Stimulated activated CD4-positive, alpha-beta T cell treated with anti-CD3 and anti-CD28 coated beads, TNF-alpha, amount 100 ng/mL, for 4 hours (primary cell): Measurements from ENCODE around the gene UCP2.
A peak's percentile ranks its signal among the peaks of the same experiment; 100 is the strongest.
"Not testable (repeated sequence)": the region's sequence is repeated elsewhere in the genome, so short reads cannot be mapped to it uniquely, and the experiment has no call there.

Experiments used
- DNase-seq, 3 experiments: peaks; one replicate each; pipeline ENCODE4 v3.0.0-alpha.2; 2020; ENCODE audit warnings: low read depth in 3 of 3

Gene UCP2

GRCh38 chr11:73996161-73996747 is 13.6 kb upstream of the UCP2 start:
- no peak for DNase-seq

DNA sequence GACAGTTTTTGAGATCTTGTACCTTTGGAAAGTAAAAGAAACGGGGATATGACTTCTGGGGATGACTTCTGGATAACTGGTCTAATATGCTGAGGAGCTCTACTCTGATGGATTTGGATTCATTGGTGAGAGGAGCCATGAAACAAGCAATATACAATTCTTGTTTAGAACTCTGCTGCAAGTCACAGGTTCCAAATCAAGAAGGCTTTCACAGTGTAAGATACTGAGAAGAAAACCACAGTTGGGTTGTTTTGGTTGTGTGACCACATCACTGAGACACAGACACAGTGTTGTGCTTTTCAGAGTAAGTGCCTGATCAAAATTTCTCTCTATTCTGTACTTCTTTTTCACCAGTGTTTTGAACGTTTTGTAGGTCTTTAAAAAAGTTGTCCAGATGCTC is 13.1 kb upstream of the UCP2 start:
- no peak for DNase-seq

GRCh38 chr11:73995247-73995646 is 12.6 kb upstream of the UCP2 start:
- no peak for DNase-seq

DNA sequence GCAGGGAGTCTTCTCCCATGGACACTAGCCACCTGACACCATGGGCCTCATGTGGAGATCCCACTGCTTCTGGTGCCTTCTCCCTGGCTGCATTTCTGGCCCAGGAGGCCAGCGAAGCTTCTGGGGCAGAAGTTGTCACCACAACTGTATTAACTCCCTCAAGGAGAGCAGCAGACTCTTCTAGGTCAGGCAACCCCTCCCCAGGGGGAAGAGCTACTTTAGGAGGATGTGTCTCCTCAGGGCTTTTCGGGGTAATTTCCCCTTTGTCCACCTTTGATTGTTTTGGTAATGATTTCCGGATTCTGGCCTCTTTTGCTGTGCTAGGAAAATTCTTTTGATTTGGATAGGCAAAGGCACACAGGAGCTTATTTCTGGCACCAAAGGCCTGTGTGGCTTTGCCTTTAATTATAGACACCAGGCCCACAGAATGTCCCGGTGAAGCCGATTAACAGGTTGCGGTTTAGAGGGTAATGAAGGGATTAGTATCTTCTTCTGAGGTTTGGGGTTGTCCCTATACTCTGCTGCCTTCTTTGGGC is 8.9 kb upstream of the UCP2 start:
- DNase-seq = no peak

DNA sequence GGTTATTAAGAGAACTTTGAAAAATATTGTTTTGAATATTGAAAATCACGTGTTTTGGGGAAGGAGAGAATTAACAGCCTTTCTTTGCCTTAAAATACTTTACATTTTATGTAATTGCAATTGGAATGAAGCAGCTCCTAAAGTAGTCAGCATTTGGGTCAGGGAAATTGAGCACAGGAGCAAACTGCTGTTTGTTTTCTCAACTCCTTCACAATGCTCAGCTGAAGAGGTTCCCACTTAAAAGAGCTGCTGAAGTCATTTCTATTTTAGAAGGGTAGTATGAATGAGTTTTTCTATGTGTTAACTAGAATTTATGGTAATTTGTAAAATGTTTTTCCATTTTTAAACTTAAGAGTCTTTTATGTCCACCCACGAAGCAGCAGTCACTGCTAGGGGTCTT is 8.1 kb upstream of the UCP2 start:
- no peak for DNase-seq

DNA sequence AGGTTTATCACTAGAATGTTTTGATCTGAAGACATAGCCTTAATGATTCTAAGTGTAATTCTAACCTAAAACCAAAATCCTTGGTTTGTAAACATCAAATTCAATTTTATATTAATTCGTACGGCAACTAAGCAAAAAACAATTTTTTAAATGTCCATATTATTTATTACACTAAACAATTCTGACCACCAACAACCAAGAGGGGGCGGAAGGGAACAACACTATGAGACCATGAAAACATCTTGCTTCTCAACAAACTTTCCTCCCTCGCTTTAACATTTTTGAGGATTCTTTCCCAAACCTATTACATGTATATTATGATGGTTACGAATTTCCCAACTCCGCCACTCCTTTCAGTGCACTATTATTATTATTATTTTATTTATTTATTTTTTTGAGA is 6.5 kb upstream of the UCP2 start:
- no peak for DNase-seq

DNA sequence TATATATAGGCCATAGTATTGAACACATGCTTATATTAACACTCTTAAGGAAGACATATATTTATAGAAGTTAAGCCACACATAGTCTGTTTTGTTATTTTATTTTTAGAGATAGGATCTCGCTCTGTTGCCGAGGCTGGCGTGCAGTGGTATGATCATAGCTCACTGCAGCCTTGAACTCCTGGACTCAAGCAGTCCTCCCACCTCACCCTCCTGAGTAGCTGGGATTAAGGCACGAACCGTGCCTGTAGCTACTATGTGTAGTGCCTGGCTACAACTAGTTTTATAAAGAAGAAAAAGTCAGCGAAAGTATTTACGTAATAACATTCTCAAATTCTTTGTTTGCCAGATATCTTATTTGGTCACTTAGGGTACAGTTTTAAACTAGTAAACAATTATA is 5.6 kb upstream of the UCP2 start:
- no peak for DNase-seq

- not testable (repeated sequence) for DNase-seq
Measured at GRCh38 chr11:73985661-73986060, 3.0 kb upstream of the UCP2 start.

- DNase-seq = no peak
Measured at GRCh38 chr11:73983741-73984538, 1.3 kb upstream of the UCP2 start.

GRCh38 chr11:73982990-73983740 is 522 bp upstream of the UCP2 start:
- DNase-seq = peak; percentile 80 to 84 (median 83)

DNA sequence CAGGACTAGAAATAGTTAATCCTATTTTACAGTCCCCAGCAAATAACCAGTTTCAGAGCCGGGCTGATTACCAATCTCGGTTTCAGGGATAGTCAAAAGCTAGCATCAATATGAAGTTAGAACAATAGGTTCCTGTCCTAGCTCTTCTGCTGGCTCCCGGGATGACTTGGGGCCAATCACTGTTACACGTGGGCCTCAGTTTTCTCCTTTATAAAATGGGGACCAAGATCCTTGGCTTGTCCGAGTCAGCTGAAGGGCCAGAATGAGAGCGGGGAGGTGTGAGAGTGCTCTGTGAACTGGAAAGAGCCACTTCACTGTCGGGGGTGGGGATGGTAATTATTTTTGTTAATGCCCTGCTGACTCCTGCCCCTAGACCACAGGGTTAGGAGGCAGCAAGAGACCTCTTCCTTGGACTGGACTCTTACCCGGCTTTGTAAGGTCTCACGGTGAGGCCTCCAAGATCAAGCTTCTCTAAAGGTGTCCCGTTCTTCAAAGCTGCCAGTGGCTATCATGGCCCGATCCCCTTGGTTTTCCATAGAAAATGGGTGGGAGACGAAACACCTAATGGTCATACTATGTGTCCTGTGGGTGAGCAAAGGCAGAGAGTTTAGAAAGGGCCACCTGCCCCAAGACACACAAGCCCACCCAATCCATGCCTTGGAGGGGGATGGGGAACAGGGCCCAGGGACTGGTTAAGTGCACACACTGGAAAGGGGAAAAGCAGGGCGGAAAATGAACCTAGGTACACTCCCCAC is 1.4 kb downstream of the UCP2 start:
- no peak for DNase-seq

- DNase-seq = peak in 2 of 3 experiments; percentile 45 to 63
Measured at GRCh38 chr11:73980001-73980961, 2.4 kb downstream of the UCP2 start.

GRCh38 chr11:73978576-73979086 is 4.0 kb downstream of the UCP2 start:
- no peak for DNase-seq

DNA sequence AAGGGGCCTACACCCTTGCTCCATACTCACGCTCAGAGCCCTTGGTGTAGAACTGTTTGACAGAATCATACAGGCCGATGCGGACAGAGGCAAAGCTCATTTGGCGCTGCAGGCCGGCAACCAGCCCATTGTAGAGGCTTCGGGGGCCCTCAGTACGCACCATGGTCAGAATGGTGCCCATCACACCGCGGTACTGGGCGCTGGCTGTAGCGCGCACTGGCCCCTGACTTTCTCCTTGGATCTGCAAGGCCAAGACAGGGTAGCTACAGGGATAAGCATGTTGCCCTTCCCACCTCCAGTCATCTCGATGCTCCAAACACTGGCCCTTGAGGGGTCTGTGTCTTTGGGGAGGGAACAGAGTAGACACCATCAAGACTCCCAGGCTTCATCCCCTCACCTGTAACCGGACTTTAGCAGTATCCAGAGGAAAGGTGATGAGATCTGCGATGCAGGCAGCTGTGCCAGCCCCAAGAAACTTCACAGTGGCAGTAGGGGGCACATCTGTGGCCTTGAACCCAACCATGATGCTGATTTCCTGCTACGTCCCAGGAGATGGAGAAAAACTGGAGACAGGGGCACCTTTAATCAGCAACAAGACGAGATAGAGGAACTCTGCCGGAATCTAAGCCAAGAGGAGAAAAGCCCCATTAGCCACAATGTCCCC is 4.7 kb downstream of the UCP2 start:
- DNase-seq = no peak

GRCh38 chr11:73976451-73977151 is 6.0 kb downstream of the UCP2 start:
- no peak for DNase-seq

DNA sequence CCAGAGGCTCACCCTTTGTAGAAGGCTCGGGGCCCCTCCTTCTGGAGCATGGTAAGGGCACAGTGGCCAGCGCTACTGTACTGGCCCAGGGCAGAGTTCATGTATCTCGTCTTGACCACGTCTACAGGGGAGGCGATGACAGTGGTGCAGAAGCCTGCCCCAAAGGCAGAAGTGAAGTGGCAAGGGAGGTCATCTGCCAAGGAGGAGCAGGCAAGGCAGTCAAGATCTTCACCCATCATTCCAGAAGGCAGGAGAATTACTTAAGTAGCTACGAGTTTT is 7.2 kb downstream of the UCP2 start:
- no peak for DNase-seq

DNA sequence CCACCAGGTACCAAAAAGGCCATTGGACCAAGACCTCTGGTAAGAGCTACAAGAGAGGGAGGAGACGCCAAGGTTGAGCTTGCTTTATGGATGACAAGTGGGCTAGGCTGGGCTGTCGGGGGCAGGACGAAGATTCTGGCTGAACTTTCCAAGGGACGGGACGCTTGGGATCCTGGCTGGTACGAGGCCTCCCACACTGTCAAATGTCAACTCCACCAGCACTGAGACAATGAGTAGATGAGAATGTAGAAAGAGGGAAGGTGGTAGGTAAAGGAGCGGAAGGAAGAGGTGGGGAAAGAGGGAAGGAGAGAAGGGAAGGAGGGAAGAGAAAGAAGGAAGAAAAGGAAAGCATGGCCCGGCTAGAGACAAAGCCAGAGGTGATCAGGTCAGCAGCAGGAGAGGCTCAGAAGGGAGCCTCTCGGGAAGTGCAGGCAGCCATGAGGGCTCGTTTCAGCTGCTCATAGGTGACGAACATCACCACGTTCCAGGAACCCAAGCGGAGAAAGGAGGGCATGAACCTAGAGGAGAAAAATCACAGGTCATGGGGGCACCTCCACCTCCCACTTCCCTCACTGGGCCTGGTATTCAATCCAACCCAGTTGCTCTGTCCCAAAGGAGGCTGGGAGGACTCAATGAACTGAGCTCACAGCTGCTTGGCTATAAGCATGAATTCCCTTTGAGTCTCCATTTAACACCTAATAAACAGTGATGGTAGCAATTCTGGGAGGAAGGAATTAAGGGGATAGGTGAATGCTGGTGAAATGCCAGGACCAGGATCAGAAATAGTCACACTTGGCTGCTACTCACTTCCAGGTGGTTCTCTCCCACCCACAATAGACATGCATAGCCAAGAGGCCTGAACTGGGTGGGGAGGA is 7.8 kb downstream of the UCP2 start:
- DNase-seq = no peak

DNA sequence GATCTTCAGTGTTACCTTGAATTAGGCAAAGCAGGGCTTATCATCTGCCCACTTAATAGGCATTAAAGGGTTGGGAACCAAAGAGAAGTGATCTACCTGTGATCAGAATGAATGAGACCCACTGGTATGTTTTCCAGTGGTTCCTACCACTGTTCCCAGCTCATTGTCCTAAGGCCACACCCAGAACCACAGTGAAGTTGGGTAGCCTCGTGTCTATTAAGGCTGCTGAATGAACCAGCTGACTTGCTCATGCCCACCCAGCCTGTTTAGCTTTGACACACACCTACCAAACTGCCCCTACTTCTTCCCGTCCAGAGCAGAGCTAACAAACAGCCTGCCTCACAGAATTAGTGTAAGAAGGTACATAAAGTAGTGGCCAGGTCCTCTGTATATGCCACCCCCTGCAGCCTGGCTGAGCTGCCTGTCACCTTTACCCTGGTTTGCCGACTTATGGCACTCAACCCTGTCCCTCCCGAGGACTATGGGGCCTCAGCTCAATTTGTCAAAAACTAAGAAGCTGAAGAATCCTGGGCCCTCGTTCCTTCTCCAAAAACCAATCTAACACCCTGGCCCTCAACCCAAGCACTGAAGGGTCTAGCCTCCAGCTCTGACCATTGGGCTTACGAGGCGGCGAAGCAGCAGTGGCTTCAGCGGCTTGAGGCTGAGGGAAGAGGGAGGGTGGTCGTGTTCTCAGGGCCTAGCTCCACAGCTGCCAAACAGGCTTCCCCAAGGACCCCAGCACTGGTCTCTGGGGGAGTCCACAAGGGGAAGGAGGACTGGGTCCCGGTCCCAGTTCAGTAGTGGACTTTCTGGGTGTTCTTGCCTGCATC is 9.8 kb downstream of the UCP2 start:
- DNase-seq = no peak
